ENCODE data around the gene MRM3. TPM values are rescaled to one million over a fixed set of nuclear protein-coding genes. Genes with fewer than 3 reads are reported as not detected.

MRM3 gene
- total and polyA plus RNA-seq, 11 donors = 14.8 to 35.4 (median 18.3) TPM

DNA sequence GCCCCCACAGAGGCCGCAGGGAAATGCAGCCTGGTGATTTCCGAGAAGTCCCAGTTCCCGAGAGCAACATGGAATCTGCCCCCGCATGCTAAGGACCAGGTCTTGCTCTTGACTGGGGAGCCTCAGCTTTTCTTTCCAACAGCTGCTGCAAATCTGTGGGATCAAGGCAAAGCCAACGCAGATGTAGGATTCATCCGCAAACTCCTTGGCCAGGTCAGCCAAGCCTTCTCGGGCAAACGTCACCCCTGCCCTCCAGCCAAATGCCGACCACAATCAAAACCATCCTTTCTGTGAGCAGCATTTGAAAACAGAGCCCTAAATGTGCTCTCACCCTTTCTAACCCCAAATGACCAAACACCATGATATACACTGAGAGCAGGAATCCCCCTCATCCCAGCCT, 54.0 kb downstream of the MRM3 start:
- TF ChIP-seq, protein P1, sequence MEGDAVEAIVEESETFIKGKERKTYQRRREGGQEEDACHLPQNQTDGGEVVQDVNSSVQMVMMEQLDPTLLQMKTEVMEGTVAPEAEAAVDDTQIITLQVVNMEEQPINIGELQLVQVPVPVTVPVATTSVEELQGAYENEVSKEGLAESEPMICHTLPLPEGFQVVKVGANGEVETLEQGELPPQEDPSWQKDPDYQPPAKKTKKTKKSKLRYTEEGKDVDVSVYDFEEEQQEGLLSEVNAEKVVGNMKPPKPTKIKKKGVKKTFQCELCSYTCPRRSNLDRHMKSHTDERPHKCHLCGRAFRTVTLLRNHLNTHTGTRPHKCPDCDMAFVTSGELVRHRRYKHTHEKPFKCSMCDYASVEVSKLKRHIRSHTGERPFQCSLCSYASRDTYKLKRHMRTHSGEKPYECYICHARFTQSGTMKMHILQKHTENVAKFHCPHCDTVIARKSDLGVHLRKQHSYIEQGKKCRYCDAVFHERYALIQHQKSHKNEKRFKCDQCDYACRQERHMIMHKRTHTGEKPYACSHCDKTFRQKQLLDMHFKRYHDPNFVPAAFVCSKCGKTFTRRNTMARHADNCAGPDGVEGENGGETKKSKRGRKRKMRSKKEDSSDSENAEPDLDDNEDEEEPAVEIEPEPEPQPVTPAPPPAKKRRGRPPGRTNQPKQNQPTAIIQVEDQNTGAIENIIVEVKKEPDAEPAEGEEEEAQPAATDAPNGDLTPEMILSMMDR (IDR thresholded peaks at IDR 0.05) = no peak
- no peak for TF ChIP-seq POLR2A (IDR thresholded peaks at IDR 0.05)
- DNase-seq (peak in 1 of 5 donors; percentile 21), ATAC-seq (no peak)
- 83 to 96% (median 85%) methylated on average over 7 to 9 of the region's 9 CpGs for WGBS, 4 donors
- intact Hi-C loops (cut with DNase I) = no loop called here
- no peaks in the 10 kb centered on the region for H3K36me3 ChIP-seq
- peaks cover 0 to 7% (median 0%) of the 10 kb centered on the region in 12 donors for H3K9me3 ChIP-seq
- peaks cover 0 to 3% (median 0%) of the 10 kb centered on the region in 12 donors for H3K4me1 ChIP-seq
- no peak overlapping the region for H3K4me3 ChIP-seq
- peak overlapping the region in 1 of 12 donors; percentile 61 for H3K27ac ChIP-seq
- no peaks in the 10 kb centered on the region for H3K27me3 ChIP-seq

DNA sequence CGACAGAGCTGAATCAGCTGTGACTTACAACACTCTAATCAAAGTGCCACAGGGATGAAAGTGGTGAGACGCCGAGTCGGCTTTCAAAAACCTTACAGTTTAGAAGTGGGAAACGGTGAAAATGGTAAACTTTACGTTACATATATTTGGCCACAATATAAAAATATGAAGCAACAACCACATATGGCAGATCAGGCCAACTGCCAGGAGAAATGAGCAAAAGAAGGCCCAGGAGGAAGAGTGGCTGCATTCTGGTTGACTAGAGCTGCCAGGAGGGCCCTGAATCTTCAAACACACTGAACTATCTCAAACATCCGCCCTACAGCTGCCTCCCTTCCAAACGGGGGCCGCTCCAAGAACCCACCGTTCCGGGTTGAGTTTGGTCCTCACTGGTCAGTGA, 56.3 kb downstream of the MRM3 start:
- Histone ChIP-seq H3K27me3 (no peaks in the 10 kb centered on the region), H3K9me3 (no peaks in the 10 kb centered on the region), H3K36me3 (no peaks in the 10 kb centered on the region), H3K4me1 (peaks cover 0 to 3% (median 0%) of the 10 kb centered on the region in 12 donors), H3K27ac (peak overlapping the region in 1 of 12 donors; percentile 43), H3K4me3 (no peak overlapping the region)
- ATAC-seq (no peak), DNase-seq (no peak)
- 95 to 97% (median 95%) methylated on average over 11 of the region's 11 CpGs for whole genome bisulfite sequencing, 4 donors
- intact Hi-C loops (cut with DNase I) = no loop called here
- no peak for TF ChIP-seq POLR2A (IDR thresholded peaks at IDR 0.05)
- TF ChIP-seq, protein P1 (IDR thresholded peaks at IDR 0.05) = no peak

DNA sequence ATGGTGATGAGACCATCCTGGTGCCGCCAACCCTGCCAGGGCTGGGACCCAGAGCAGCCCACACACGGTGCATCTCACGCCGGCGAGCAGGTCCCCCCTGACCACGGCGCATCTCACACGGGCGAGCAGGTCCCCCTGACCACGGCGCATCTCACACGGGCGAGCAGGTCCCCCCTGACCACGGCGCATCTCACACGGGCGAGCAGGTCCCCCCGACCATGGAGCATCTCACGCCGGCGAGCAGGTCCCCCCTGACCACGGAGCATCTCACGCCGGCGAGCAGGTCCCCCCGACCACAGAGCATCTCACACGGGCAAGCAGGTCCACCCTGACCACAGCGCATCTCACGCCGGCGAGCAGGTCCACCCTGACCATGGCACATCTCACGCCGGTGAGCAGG, 59.2 kb downstream of the MRM3 start:
- H3K4me3 ChIP-seq = no peak overlapping the region
- no peak overlapping the region for H3K27ac ChIP-seq
- ATAC-seq (no peak), DNase-seq (no peak)
- H3K9me3 ChIP-seq = no peaks in the 10 kb centered on the region
- no peaks in the 10 kb centered on the region for H3K27me3 ChIP-seq
- WGBS, 4 donors = 75 to 86% (median 80%) methylated on average over 24 to 33 of the region's 33 CpGs
- no peaks in the 10 kb centered on the region for H3K36me3 ChIP-seq
- TF ChIP-seq, protein P1 (IDR thresholded peaks at IDR 0.05) = no peak
- no peak for TF ChIP-seq POLR2A (IDR thresholded peaks at IDR 0.05)
- peaks cover 0 to 3% (median 0%) of the 10 kb centered on the region in 12 donors for H3K4me1 ChIP-seq
- intact Hi-C loops (cut with DNase I) = loop anchor here in 1 of 10 donors (10.0 kb wide), 1 partner anchor 47 kb away; no protein-coding TSS in a partner anchor

Other genes with a start within 250 kb of the MRM3 start
- gene VPS53, start 67.5 kb upstream of the MRM3 start, total RNA-seq = 10 to 100 TPM; 11.0 to 50.5 (median 40.2) TPM
- gene VPS53, start 67.5 kb upstream of the MRM3 start, polyA plus RNA-seq = 10 to 100 TPM in 1 of 2 donors, 1 to 10 TPM in 1; 7.8 to 14.7 TPM
- gene TLCD3A, start 49.8 kb upstream of the MRM3 start, total RNA-seq = 1 to 10 TPM; 1.5 to 4.7 (median 2.9) TPM
- gene TLCD3A, start 49.8 kb upstream of the MRM3 start, polyA plus RNA-seq = 1 to 10 TPM in 1 of 2 donors, under 1 TPM in 1; 0.76 to 3.3 TPM
- gene GEMIN4, start 30.1 kb upstream of the MRM3 start, total RNA-seq = 10 to 100 TPM in 5 of 9 donors, 1 to 10 TPM in 4; 8.7 to 20.8 (median 10.7) TPM
- 1 to 10 TPM; 3.2 to 9.0 TPM for gene GEMIN4, start 30.1 kb upstream of the MRM3 start, polyA plus RNA-seq
- 10 to 100 TPM; 21.7 to 39.7 (median 26.8) TPM for gene GLOD4, start 73 bp upstream of the MRM3 start, total RNA-seq
- gene GLOD4, start 73 bp upstream of the MRM3 start, polyA plus RNA-seq = 10 to 100 TPM; 14.0 to 20.4 TPM
- 10 to 100 TPM in 8 of 9 donors, 1 to 10 TPM in 1; 8.9 to 20.3 (median 15.8) TPM for gene NXN, start 197.4 kb downstream of the MRM3 start, total RNA-seq
- gene NXN, start 197.4 kb downstream of the MRM3 start, polyA plus RNA-seq = 10 to 100 TPM in 1 of 2 donors, 1 to 10 TPM in 1; 8.6 to 14.1 TPM
- gene TIMM22, start 214.8 kb downstream of the MRM3 start, total RNA-seq = 10 to 100 TPM; 12.5 to 20.4 (median 16.5) TPM
- gene TIMM22, start 214.8 kb downstream of the MRM3 start, polyA plus RNA-seq = 10 to 100 TPM; 16.0 to 19.8 TPM

Measured in heart left ventricle (tissue), 16 donors.